Smooth muscle cell (in vitro differentiated cells): Measurements from ENCODE around the gene PLEK. TPM values are rescaled to one million over a fixed set of nuclear protein-coding genes. Genes with fewer than 3 reads are reported as not detected.
A peak's percentile ranks its signal among the peaks of the same experiment; 100 is the strongest.

Experiments
- DNase-seq: peaks from one replicate; lab custom pipeline; 2025; ENCODE audit not compliant: unreplicated experiment; lab: John Stamatoyannopoulos, UW
- H2AFZ ChIP-seq: fragments of 200-600 bp; sonication (generic); 2 replicates; pipeline ENCODE4 v1.6.0; 2016; ENCODE audit warnings: antibody characterized with exemption, low read depth, mild to moderate bottlenecking
- H3F3A ChIP-seq: fragments of 200-600 bp; sonication (generic); 2 replicates; pipeline ENCODE4 v1.6.0; 2017; ENCODE audit warnings: antibody characterized with exemption, low read depth
- H3K27ac ChIP-seq: fragments of 200-600 bp; sonication (generic); 2 replicates; pipeline ENCODE4 v1.5.1; 2016; ENCODE audit warnings: low read depth, mild to moderate bottlenecking
- H3K27me3 ChIP-seq: fragments of 200-600 bp; sonication (generic); 2 replicates; pipeline ENCODE4 v1.6.1; 2016; ENCODE audit warnings: low read depth, mild to moderate bottlenecking
- H3K36me3 ChIP-seq: fragments of 200-600 bp; sonication (generic); 2 replicates; pipeline ENCODE4 v1.5.1; 2016; ENCODE audit warnings: low read depth
- H3K4me1 ChIP-seq: fragments of 200-600 bp; sonication (generic); 2 replicates; pipeline ENCODE4 v1.5.1; 2016; ENCODE audit warnings: low read depth
- H3K4me2 ChIP-seq: fragments of 200-600 bp; sonication (generic); 2 replicates; pipeline ENCODE4 v1.6.0; 2016; ENCODE audit warnings: mild to moderate bottlenecking
- H3K4me3 ChIP-seq: fragments of 200-600 bp; sonication (generic); 2 replicates; pipeline ENCODE4 v1.5.1; 2016; ENCODE audit warnings: mild to moderate bottlenecking
- H3K79me2 ChIP-seq: fragments of 200-600 bp; sonication (generic); 2 replicates; pipeline ENCODE4 v1.6.0; 2016; ENCODE audit warnings: low read depth, mild to moderate bottlenecking
- H3K9ac ChIP-seq: fragments of 200-600 bp; sonication (generic); 2 replicates; pipeline ENCODE4 v1.6.0; 2016; ENCODE audit warnings: low read depth
- H3K9me3 ChIP-seq: fragments of 200-600 bp; sonication (generic); replicated peaks from 2 replicates; pipeline ENCODE4 v1.5.1; 2016; ENCODE audit warnings: low read depth
- H4K20me1 ChIP-seq: fragments of 200-600 bp; sonication (generic); 2 replicates; pipeline ENCODE4 v1.6.0; 2016; ENCODE audit warnings: low read depth
- WGBS: methylation state at CpG from one replicate; pipeline ENCODE4 v1.1.7; 2016; ENCODE audit warnings: low lambda C conversion rate; 5-methylcytosine and 5-hydroxymethylcytosine counted together
- polyA plus RNA-seq: library from polyadenylated mRNA; unstranded; fragments of >200 nt; fragmentation: Nextera tagmentation; extraction: Ambion mirVana; gene quantifications from 2 replicates; pipeline ENCODE4 v1.2.1, GENCODE V29; 2016
- total RNA-seq: library from RNA; depleted of rRNA; stranded (reverse); fragments of >200 nt; gene quantifications from 2 replicates; pipeline ENCODE4 v1.2.3, GENCODE V29; 2014
- TF ChIP-seq, protein P1 (sequence below): fragments of 200-600 bp; sonication (generic); IDR thresholded peaks from 2 replicates; pipeline ENCODE4 v1.5.1; 2017; ENCODE audit warnings: borderline replicate concordance, mild to moderate bottlenecking, antibody characterized with exemption; ENCODE audit not compliant: insufficient read depth, poor library complexity, severe bottlenecking

PLEK gene
- total and polyA plus RNA-seq, 2 experiments from 2014 or later, result not detected

GRCh38 chr2:68363721-68364120, 1.4 kb upstream of the PLEK start:
- Histone ChIP-seq H2AFZ (no peak overlapping the region), H3K36me3 (no peaks in the 10 kb centered on the region), H3K9ac (no peak overlapping the region), H3K27me3 (no peaks in the 10 kb centered on the region), H3K79me2 (no peaks in the 10 kb centered on the region), H3K4me2 (no peak overlapping the region), H3K27ac (no peak overlapping the region), H4K20me1 (no peaks in the 10 kb centered on the region), H3K4me3 (no peak overlapping the region), H3K4me1 (no peaks in the 10 kb centered on the region), H3K9me3 (no peaks in the 10 kb centered on the region), H3F3A (peaks cover 8% of the 10 kb centered on the region)
- TF ChIP-seq, protein P1, sequence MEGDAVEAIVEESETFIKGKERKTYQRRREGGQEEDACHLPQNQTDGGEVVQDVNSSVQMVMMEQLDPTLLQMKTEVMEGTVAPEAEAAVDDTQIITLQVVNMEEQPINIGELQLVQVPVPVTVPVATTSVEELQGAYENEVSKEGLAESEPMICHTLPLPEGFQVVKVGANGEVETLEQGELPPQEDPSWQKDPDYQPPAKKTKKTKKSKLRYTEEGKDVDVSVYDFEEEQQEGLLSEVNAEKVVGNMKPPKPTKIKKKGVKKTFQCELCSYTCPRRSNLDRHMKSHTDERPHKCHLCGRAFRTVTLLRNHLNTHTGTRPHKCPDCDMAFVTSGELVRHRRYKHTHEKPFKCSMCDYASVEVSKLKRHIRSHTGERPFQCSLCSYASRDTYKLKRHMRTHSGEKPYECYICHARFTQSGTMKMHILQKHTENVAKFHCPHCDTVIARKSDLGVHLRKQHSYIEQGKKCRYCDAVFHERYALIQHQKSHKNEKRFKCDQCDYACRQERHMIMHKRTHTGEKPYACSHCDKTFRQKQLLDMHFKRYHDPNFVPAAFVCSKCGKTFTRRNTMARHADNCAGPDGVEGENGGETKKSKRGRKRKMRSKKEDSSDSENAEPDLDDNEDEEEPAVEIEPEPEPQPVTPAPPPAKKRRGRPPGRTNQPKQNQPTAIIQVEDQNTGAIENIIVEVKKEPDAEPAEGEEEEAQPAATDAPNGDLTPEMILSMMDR, result no peak
- no peak for DNase-seq
- 97% methylated on average over 4 of the region's 4 CpGs for WGBS

GRCh38 chr2:68366083-68366560, 1.0 kb downstream of the PLEK start:
- Histone ChIP-seq H3K79me2 (no peaks in the 10 kb centered on the region), H3K27me3 (no peaks in the 10 kb centered on the region), H3K9me3 (no peaks in the 10 kb centered on the region), H3F3A (peaks cover 8% of the 10 kb centered on the region), H3K36me3 (no peaks in the 10 kb centered on the region), H3K27ac (no peak overlapping the region), H4K20me1 (no peaks in the 10 kb centered on the region), H3K4me1 (no peaks in the 10 kb centered on the region), H3K9ac (no peak overlapping the region), H3K4me2 (no peak overlapping the region), H3K4me3 (no peak overlapping the region), H2AFZ (no peak overlapping the region)
- no peak for DNase-seq
- 87% methylated on average over 4 of the region's 4 CpGs for WGBS
- TF ChIP-seq, protein P1, result no peak

DNA sequence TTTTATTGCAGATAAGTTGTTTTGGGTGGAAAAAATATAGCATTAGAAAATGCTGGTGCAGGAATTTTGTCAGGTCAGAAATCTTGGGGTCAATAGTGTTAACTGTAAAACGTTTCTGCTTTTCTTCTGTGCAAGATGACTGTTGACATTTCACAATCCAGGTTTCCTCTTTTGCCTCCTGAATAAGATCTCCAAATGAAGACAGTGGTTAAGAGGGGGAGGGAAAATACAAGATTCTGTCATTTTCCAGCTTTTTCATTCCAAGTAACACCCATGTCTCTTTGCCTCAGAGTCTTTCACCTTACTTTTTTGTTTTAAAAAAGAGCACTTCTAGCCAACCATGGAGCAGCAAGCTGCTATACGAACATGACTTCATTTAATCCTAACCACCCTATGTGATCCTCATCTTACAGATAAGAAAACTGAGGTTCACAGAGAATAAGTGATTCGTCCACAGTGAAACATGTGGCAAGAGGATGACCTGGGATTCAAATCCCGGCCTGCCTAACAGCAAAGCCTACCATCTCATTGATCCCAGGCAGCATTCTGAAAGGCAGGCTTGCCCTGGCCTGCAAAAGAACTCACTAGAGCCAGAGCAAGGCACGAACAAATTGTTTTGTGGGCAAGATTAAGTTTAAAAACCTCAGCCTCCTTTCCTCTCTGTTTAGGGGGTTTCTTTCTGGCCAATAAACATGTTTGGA, 3.0 kb downstream of the PLEK start:
- H3K4me3 ChIP-seq, result no peak overlapping the region
- H3K4me2 ChIP-seq, result peak overlapping the region; percentile 14
- TF ChIP-seq, protein P1, result no peak
- no peaks in the 10 kb centered on the region for H3K4me1 ChIP-seq
- H3K79me2 ChIP-seq, result no peaks in the 10 kb centered on the region
- H3K27ac ChIP-seq, result peak overlapping the region; percentile 88
- no peaks in the 10 kb centered on the region for H4K20me1 ChIP-seq
- H3K9ac ChIP-seq, result peak overlapping the region; percentile 84
- 52% methylated on average over 5 of the region's 5 CpGs for WGBS
- DNase-seq, result no peak
- H3K36me3 ChIP-seq, result no peaks in the 10 kb centered on the region
- H3K9me3 ChIP-seq, result no peaks in the 10 kb centered on the region
- no peaks in the 10 kb centered on the region for H3K27me3 ChIP-seq
- H3F3A ChIP-seq, result peaks cover 8% of the 10 kb centered on the region
- H2AFZ ChIP-seq, result no peak overlapping the region
